ENCODE data around the gene EPHX1. TPM values are rescaled to one million over a fixed set of nuclear protein-coding genes. Genes with fewer than 3 reads are reported as not detected.
A peak's percentile ranks its signal among the peaks of the same experiment; 100 is the strongest.
"Not testable (repeated sequence)": the region's sequence is repeated elsewhere in the genome, so short reads cannot be mapped to it uniquely, and the experiment has no call there.

Gene EPHX1
- 41.2 and 41.5 TPM in 2 replicates for total RNA-seq
- long read RNA-seq = 0 reads

- DNase-seq (ENCODE audit: low spot score, unreplicated experiment) = peak; percentile 68
- H3K4me1 Mint-ChIP-seq (ENCODE audit: low read depth) = peaks cover 32% of the 10 kb centered on the region
- H3K27ac Mint-ChIP-seq = peak within 1 kb of the TSS; percentile 94
- H3K36me3 Mint-ChIP-seq (ENCODE audit: insufficient read depth) = no peaks in the 10 kb centered on the region
- H3K9me3 Mint-ChIP-seq (ENCODE audit: low read depth) = no peaks in the 10 kb centered on the region
- peak within 1 kb of the TSS; percentile 87 for H3K4me3 Mint-ChIP-seq (ENCODE audit: low read depth)
- peaks cover 9% of the 10 kb centered on the region for H3K27me3 Mint-ChIP-seq
- TF ChIP-seq CTCF (IDR thresholded peaks at IDR 0.05; ENCODE audit: unreplicated experiment) = peak; percentile 46
These were observed at the start of gene EPHX1 for GRCh38 chr1:225809842-225810578. Gene EPHX1 (plus strand): TSS chr1:225810124. CDS start chr1:225828730, 18,606 bp downstream.

DNA sequence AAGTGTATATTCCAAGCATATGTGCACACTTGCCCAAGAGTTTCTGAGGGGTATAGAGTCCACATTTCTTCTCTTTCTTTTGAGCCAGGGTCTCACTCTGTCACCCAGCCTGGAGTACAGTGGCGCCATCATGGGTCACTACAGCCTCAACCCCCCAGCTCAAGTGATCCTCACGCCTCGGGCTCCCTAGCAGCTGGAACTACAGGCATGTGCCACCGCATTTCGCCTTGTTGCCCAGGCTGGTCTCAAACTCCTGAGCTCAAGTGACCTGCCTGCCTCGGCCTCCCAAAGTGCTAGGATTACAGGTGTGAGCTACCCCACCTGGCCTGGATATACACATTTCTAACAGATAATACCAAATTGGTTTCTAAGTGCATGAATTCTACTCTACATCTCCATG is 49.4 kb upstream of the EPHX1 start:
- no peaks in the 10 kb centered on the region for H3K27me3 Mint-ChIP-seq
- TF ChIP-seq CTCF (IDR thresholded peaks at IDR 0.05; ENCODE audit: unreplicated experiment) = no peak
- no peaks in the 10 kb centered on the region for H3K36me3 Mint-ChIP-seq (ENCODE audit: insufficient read depth)
- H3K4me3 Mint-ChIP-seq (ENCODE audit: low read depth) = no peak overlapping the region
- H3K27ac Mint-ChIP-seq = no peak overlapping the region
- H3K4me1 Mint-ChIP-seq (ENCODE audit: low read depth) = peaks cover 9% of the 10 kb centered on the region
- no peaks in the 10 kb centered on the region for H3K9me3 Mint-ChIP-seq (ENCODE audit: low read depth)
- DNase-seq (ENCODE audit: low spot score, unreplicated experiment) = no peak

DNA sequence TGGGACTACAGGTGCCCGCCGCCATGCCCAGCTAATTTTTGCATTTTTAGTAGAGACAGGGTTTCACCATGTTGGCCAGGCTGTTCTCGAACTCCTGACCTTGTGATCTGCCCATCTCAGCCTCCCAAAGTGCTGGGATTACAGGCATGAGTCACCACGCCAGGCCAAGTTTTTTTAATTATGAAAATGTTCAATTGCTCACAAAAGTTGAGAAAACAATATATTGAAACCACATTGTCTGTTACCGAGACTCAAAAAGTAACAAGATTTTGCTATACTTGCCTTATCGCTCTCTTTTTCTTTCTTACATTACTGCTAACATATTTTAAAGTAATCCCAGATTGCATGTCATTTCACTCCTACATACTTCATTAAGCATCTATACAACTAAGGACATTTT is 48.5 kb upstream of the EPHX1 start:
- H3K27ac Mint-ChIP-seq; H3K36me3 Mint-ChIP-seq (ENCODE audit: insufficient read depth); H3K27me3 Mint-ChIP-seq; H3K4me3 Mint-ChIP-seq (ENCODE audit: low read depth); H3K4me1 Mint-ChIP-seq (ENCODE audit: low read depth); H3K9me3 Mint-ChIP-seq (ENCODE audit: low read depth); DNase-seq (ENCODE audit: low spot score, unreplicated experiment): not testable (repeated sequence)

DNA sequence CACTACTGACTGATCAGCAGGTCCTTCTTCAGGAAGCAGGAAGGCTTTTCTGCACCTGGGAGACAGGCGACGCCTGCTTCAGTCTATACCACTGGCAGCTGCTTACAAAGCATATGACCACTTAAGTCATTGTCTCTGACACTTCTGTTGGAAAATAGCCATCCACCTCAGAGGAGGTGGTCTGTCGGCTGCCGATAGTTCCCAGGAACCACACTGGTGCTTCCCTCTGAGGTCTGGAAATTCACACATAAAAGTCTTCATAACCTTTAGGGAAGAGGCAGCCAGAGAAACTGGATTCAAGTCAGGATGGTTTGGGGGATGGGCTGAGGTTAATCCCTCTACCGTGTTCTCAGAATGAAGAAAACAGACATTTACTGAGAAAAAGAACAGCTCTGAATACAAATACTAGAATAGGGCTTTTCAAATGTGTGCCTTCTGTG is 47.9 kb upstream of the EPHX1 start:
- no peaks in the 10 kb centered on the region for H3K27me3 Mint-ChIP-seq
- H3K27ac Mint-ChIP-seq = no peak overlapping the region
- H3K4me3 Mint-ChIP-seq (ENCODE audit: low read depth) = no peak overlapping the region

DNA sequence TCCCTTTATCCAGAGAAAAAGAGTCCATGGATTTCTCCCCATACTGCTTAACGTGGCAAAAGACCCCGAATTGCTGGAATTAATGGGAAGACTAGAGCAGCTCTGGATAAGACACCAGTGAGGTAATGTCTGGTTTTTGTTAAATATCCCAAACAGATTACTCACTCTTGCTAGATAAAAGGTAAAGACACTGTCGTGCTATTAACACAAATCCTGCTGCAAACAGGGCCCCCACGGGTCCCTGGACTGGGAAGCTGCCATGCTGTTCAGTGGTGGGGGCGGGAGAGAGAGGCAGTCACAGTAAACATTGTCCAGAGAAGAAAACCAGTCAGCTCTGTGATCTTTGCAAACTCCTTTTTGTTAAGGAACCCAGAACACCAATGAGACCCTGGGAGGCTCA is 47.5 kb upstream of the EPHX1 start:
- Mint-ChIP-seq H3K4me1 (ENCODE audit: low read depth) (peaks cover 10% of the 10 kb centered on the region), H3K36me3 (ENCODE audit: insufficient read depth) (no peaks in the 10 kb centered on the region), H3K9me3 (ENCODE audit: low read depth) (no peaks in the 10 kb centered on the region), H3K4me3 (ENCODE audit: low read depth) (no peak overlapping the region), H3K27ac (peak overlapping the region; percentile 89), H3K27me3 (no peaks in the 10 kb centered on the region)
- no peak for TF ChIP-seq CTCF (IDR thresholded peaks at IDR 0.05; ENCODE audit: unreplicated experiment)
- DNase-seq (ENCODE audit: low spot score, unreplicated experiment) = no peak

More for the DNA sequence above, 47.9 kb upstream of the EPHX1 start:
- DNase-seq (ENCODE audit: low spot score, unreplicated experiment) = no peak
- Mint-ChIP-seq H3K4me1 (ENCODE audit: low read depth) (peaks cover 9% of the 10 kb centered on the region), H3K9me3 (ENCODE audit: low read depth) (no peaks in the 10 kb centered on the region), H3K36me3 (ENCODE audit: insufficient read depth) (no peaks in the 10 kb centered on the region)
- no peak for TF ChIP-seq CTCF (IDR thresholded peaks at IDR 0.05; ENCODE audit: unreplicated experiment)

Measured in progenitor cell of endocrine pancreas (in vitro differentiated cells).